Gastroesophageal sphincter (tissue), 3 donors: ENCODE data around the gene GRM7.

ENCODE experiments used
- EP300 ChIP-seq: sonication (generic); formaldehyde crosslinking; IDR thresholded peaks from one replicate; pipeline ENCODE4 v1.6.1; 2017; ENCODE audit warnings: antibody characterized with exemption, mild to moderate bottlenecking
- POLR2A ChIP-seq, 2 donors: fragments of 450-650 bp; IDR thresholded peaks; one replicate each; pipeline ENCODE4 v1.6.1; 2017; ENCODE audit warnings: antibody characterized with exemption in 2 of 2, mild to moderate bottlenecking in 2 of 2, moderate library complexity in 1 of 2
- POLR2AphosphoS5 ChIP-seq: sonication (generic); formaldehyde crosslinking; IDR thresholded peaks from one replicate; pipeline ENCODE4 v1.6.1; 2017; ENCODE audit warnings: antibody characterized with exemption
- TF ChIP-seq, protein P1 (sequence below), 4 experiments: fragments of 200-600 bp in 2 of 4; fragments of 450-650 bp in 2 of 4; sonication (generic) in 1 of 4; IDR thresholded peaks; one replicate each; pipeline ENCODE4 v1.5.1; 2017 to 2019; ENCODE audit warnings: antibody characterized with exemption in 4 of 4, mild to moderate bottlenecking in 2 of 4, moderate library complexity in 2 of 4

DNA sequence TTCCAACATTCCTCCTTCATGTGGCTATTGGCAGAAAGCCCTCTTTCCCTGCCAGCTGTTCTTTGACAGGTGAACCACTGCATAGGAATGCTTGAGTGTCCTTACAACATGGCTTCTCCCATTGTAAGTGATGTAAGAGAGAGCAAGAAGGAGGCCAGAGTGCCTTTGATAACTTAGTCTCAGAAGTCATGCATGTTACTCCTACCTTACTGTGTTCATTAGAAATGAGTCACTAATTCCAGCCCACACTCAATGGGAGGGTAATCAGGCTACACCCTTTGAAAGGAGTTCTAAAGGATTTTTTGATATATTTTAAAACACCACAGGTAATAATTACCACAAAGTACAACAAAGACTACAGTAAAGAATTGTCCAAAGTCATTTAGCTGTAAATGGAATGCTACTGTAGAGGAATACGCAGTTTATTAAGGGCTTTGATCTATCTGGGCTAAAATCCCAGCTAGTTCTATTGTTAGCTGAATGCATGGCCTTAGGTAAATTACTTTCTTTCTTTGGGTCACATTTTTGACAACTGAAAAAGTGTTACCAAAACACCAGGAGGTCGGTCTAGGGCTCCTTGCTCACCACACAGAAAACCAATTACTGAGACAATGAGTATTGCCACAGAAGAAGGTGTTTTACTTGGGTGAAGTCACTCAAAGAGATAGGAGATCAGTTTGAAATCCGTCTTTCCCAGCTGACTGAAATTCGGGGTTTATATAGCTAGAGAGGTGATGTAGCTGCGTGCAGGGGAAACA lies 154.9 kb downstream of the GRM7 start:
- TF ChIP-seq, protein P1, sequence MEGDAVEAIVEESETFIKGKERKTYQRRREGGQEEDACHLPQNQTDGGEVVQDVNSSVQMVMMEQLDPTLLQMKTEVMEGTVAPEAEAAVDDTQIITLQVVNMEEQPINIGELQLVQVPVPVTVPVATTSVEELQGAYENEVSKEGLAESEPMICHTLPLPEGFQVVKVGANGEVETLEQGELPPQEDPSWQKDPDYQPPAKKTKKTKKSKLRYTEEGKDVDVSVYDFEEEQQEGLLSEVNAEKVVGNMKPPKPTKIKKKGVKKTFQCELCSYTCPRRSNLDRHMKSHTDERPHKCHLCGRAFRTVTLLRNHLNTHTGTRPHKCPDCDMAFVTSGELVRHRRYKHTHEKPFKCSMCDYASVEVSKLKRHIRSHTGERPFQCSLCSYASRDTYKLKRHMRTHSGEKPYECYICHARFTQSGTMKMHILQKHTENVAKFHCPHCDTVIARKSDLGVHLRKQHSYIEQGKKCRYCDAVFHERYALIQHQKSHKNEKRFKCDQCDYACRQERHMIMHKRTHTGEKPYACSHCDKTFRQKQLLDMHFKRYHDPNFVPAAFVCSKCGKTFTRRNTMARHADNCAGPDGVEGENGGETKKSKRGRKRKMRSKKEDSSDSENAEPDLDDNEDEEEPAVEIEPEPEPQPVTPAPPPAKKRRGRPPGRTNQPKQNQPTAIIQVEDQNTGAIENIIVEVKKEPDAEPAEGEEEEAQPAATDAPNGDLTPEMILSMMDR (IDR thresholded peaks at IDR 0.05) = no peak
- TF ChIP-seq POLR2A (IDR thresholded peaks at IDR 0.05) (no peak), POLR2AphosphoS5 (no peak), EP300 (no peak)
